Measurements from ENCODE around the gene MYO3B. TPM values are rescaled to one million over a fixed set of nuclear protein-coding genes. Genes with fewer than 3 reads are reported as not detected.

MYO3B gene
- total and polyA plus RNA-seq, 2 experiments from 2014 or later, result 0.11 TPM; not detected in 1

DNA sequence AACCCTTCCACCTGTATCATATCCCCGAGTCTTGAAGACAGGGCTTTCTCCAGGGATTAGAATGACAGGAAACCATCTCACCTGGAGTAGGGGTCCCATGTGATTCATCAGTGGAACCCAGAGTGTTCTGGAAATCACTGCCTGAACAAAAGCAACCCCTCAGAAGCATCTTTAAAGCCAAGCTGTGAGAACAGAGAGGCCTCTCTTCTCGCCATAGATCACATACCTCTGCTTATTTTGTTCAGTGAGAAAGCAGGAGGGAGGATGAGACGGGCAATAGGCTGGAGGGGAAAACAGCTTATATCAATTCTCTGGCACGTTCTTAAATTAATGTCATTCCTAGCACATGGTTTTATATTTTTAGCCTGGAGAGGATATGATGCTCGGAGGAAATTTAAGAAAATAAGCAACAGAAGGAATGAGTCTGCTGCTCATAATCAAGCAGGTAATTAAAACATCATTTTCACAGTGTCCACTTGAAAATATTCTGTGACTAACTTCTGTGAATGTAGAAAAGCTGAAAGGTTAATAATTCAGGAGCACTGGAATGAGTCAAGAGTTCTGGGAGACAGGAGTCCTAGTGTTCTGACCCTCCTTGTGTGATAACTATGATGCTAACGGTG lies 323.6 kb downstream of the MYO3B start:
- Histone ChIP-seq H3K9ac (no peak overlapping the region), H3K27me3 (replicated peaks; ENCODE audit: insufficient read depth) (peaks cover 4% of the 10 kb centered on the region; the same call in 1 of the 2 replicates), H3K27ac (no peak overlapping the region), H2AFZ (no peak overlapping the region), H3K36me3 (ENCODE audit: low read depth) (no peaks in the 10 kb centered on the region), H3K4me3 (no peak overlapping the region), H3K4me1 (ENCODE audit: insufficient read depth) (no peaks in the 10 kb centered on the region), H3K9me2 (ENCODE audit: insufficient read depth) (no peaks in the 10 kb centered on the region), H3F3A (ENCODE audit: insufficient read depth) (no peaks in the 10 kb centered on the region), H4K20me1 (ENCODE audit: insufficient read depth) (no peaks in the 10 kb centered on the region), H3K79me2 (ENCODE audit: insufficient read depth) (no peaks in the 10 kb centered on the region), H3K9me3 (ENCODE audit: low read depth) (no peaks in the 10 kb centered on the region), H3K4me2 (ENCODE audit: unreplicated experiment) (no peak overlapping the region)
- WGBS, 2 experiments (ENCODE audit: low coverage in 1 of 2, low lambda C conversion rate in 2 of 2, missing lambda C conversion rate in 2 of 2), result 22 to 27% methylated on average over 6 of the region's 6 CpGs
- in situ Hi-C loops (cut with MboI), result no loop called here
- no peak for DNase-seq
- no peak for TF ChIP-seq EZH2 (IDR thresholded peaks at IDR 0.05; ENCODE audit: insufficient read depth, poor library complexity, severe bottlenecking)
- TF ChIP-seq EZH2phosphoT487 (IDR thresholded peaks at IDR 0.05; ENCODE audit: insufficient read depth, low read depth), result no peak

DNA sequence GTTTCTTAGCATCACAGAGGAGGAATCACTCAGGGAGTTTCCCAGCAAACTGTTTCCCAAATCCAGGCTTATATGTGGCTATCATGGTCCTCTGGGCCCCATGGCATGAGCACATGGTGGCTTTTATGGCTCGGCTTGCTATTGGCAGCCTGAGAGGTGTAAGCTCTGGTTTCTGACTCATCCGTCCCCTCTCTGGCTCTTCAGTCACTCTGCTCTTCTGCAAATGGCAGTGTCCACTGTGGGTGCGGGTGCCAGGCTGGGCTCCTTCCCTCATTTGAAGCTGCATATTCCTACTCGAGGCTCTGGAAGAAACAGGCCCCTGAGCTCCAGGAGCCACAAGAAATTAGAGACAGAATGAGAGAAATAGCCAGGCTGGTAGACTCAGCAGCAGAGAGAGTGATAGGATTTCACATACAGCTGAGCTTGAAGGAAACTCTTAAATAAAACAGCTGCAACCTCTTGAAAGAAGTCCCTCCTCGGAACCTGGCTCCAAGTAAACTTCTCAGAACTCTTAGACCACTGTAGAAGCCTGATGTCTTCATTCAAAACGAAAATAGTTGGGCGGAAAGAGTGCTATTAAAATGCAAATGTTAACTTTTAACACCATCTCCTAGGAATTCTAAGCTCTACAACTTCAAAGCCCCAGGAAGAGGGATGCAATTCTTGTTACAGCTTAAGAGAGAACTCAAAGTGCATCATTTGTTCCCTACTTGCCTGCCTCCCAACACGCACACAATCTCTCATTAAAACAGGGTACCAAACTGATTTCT lies 324.6 kb downstream of the MYO3B start:
- H3F3A ChIP-seq (ENCODE audit: insufficient read depth), result no peaks in the 10 kb centered on the region
- H3K27me3 ChIP-seq (replicated peaks; ENCODE audit: insufficient read depth), result peaks cover 5% of the 10 kb centered on the region; the same call in 1 of the 2 replicates
- no peak overlapping the region for H3K27ac ChIP-seq
- in situ Hi-C loops (cut with MboI), result no loop called here
- TF ChIP-seq EZH2phosphoT487 (IDR thresholded peaks at IDR 0.05; ENCODE audit: insufficient read depth, low read depth) (no peak), EZH2 (IDR thresholded peaks at IDR 0.05; ENCODE audit: insufficient read depth, poor library complexity, severe bottlenecking) (no peak)
- H2AFZ ChIP-seq, result no peak overlapping the region
- no peaks in the 10 kb centered on the region for H3K4me1 ChIP-seq (ENCODE audit: insufficient read depth)
- no peaks in the 10 kb centered on the region for H3K36me3 ChIP-seq (ENCODE audit: low read depth)
- no peaks in the 10 kb centered on the region for H3K9me2 ChIP-seq (ENCODE audit: insufficient read depth)
- DNase-seq, result no peak
- no peaks in the 10 kb centered on the region for H4K20me1 ChIP-seq (ENCODE audit: insufficient read depth)
- no peaks in the 10 kb centered on the region for H3K9me3 ChIP-seq (ENCODE audit: low read depth)
- H3K79me2 ChIP-seq (ENCODE audit: insufficient read depth), result no peaks in the 10 kb centered on the region
- WGBS, 2 experiments (ENCODE audit: low coverage in 1 of 2, low lambda C conversion rate in 2 of 2, missing lambda C conversion rate in 2 of 2), result 33 to 45% methylated on average over 6 to 8 of the region's 8 CpGs
- H3K4me2 ChIP-seq (ENCODE audit: unreplicated experiment), result no peak overlapping the region
- no peak overlapping the region for H3K9ac ChIP-seq
- no peak overlapping the region for H3K4me3 ChIP-seq

DNA sequence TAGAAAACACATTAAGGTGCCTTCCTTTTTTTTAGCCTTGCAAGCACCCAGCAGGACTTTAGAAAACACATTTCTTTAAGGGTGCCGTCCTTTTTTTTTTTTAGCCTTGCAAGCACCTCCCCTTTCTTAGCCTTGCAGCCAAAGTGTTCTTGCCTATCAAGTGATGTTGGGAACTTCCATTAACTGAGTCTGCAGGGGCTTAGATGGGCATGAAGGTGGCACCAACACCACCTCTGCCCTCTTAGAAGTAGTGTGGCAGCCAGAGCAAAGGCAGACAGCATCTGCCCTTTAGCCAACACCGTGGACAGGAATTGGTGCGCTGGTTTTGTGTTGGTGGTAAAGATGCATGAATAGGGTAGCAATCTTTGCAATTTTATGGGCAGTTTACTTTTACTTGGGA lies 325.6 kb downstream of the MYO3B start:
- Histone ChIP-seq H4K20me1 (ENCODE audit: insufficient read depth) (no peaks in the 10 kb centered on the region), H3K4me3 (no peak overlapping the region), H3K27me3 (replicated peaks; ENCODE audit: insufficient read depth) (peaks cover 5% of the 10 kb centered on the region; the same call in 1 of the 2 replicates), H3F3A (ENCODE audit: insufficient read depth) (no peaks in the 10 kb centered on the region), H3K4me2 (ENCODE audit: unreplicated experiment) (no peak overlapping the region), H3K36me3 (ENCODE audit: low read depth) (no peaks in the 10 kb centered on the region), H2AFZ (no peak overlapping the region), H3K4me1 (ENCODE audit: insufficient read depth) (no peaks in the 10 kb centered on the region), H3K79me2 (ENCODE audit: insufficient read depth) (no peaks in the 10 kb centered on the region), H3K9me2 (ENCODE audit: insufficient read depth) (no peaks in the 10 kb centered on the region), H3K9ac (no peak overlapping the region), H3K27ac (no peak overlapping the region), H3K9me3 (ENCODE audit: low read depth) (no peaks in the 10 kb centered on the region)
- in situ Hi-C loops (cut with MboI), result no loop called here
- TF ChIP-seq EZH2 (IDR thresholded peaks at IDR 0.05; ENCODE audit: insufficient read depth, poor library complexity, severe bottlenecking) (no peak), EZH2phosphoT487 (IDR thresholded peaks at IDR 0.05; ENCODE audit: insufficient read depth, low read depth) (no peak)
- 83 to 87% methylated on average over 3 of the region's 3 CpGs for WGBS, 2 experiments (ENCODE audit: low coverage in 1 of 2, low lambda C conversion rate in 2 of 2, missing lambda C conversion rate in 2 of 2)
- no peak for DNase-seq

DNA sequence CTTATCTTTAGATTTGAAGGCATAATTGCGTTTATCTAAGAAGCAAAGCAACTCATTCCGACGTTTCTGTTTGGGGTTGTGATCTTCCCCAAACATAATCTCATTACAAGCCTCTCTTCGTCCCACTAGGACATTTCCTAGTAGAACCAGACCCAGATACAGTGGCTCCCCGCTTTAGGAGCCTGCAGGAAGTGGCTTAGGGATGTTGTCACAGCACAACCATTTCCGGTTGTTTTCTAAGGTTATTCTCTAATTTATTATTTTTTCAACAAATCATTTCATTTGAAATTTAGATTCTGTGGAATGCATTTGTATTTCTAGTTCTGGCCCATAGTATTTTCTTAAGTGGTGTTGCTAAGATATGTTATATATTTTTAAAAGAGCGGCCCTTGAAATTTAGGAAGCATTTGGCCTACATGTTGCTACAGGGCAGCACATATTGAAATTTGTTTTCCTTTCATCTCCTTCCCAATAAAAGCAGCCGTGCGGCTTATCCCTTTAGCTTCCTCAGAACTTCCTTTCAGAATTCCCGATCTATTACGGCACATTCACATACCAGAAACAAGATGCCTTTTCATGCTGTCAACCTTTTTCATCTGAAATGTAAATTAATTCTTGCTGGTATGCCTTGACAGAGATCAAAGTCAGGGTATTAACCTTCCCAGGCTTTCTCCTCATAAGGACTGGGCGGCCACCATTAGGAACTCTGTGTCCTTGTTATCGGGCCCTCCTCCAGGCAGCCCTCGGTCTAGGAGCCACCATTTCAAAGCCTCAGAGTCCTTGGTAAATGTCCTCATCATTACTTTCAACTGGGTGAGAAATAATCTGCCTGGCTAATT lies 326.2 kb downstream of the MYO3B start:
- Histone ChIP-seq H3K27me3 (replicated peaks; ENCODE audit: insufficient read depth) (peaks cover 5% of the 10 kb centered on the region; the same call in 1 of the 2 replicates), H3K9ac (no peak overlapping the region), H3K9me2 (ENCODE audit: insufficient read depth) (no peaks in the 10 kb centered on the region), H2AFZ (no peak overlapping the region), H3K9me3 (ENCODE audit: low read depth) (no peaks in the 10 kb centered on the region), H3K4me2 (ENCODE audit: unreplicated experiment) (no peak overlapping the region), H3K79me2 (ENCODE audit: insufficient read depth) (no peaks in the 10 kb centered on the region), H3K4me3 (no peak overlapping the region), H3K4me1 (ENCODE audit: insufficient read depth) (no peaks in the 10 kb centered on the region), H3K27ac (no peak overlapping the region), H4K20me1 (ENCODE audit: insufficient read depth) (no peaks in the 10 kb centered on the region), H3F3A (ENCODE audit: insufficient read depth) (no peaks in the 10 kb centered on the region), H3K36me3 (ENCODE audit: low read depth) (no peaks in the 10 kb centered on the region)
- no peak for DNase-seq
- 78 to 80% methylated on average over 14 of the region's 14 CpGs for WGBS, 2 experiments (ENCODE audit: low coverage in 1 of 2, low lambda C conversion rate in 2 of 2, missing lambda C conversion rate in 2 of 2)
- no peak for TF ChIP-seq EZH2phosphoT487 (IDR thresholded peaks at IDR 0.05; ENCODE audit: insufficient read depth, low read depth)
- no peak for TF ChIP-seq EZH2 (IDR thresholded peaks at IDR 0.05; ENCODE audit: insufficient read depth, poor library complexity, severe bottlenecking)
- in situ Hi-C loops (cut with MboI), result no loop called here

Data from GM23248 (cell line).